Left renal pelvis (tissue), 4 donors: ENCODE measurements around the gene C16orf96. TPM values are rescaled to one million over a fixed set of nuclear protein-coding genes. Genes with fewer than 3 reads are reported as not detected.

Experiments
- DNase-seq, 4 donors: peaks; one replicate each; pipeline ENCODE4 v3.0.0-alpha.2; 2013; ENCODE audit warnings: low read depth in 4 of 4, low spot score in 3 of 4
- polyA plus RNA-seq, 4 donors: library from polyadenylated mRNA; unstranded; fragments of 120-200 nt; gene quantifications; one replicate each; pipeline ENCODE4 v1.2.1, GENCODE V29; 2013; ENCODE audit not compliant: insufficient read length in 4 of 4

The C16orf96 gene
- polyA plus RNA-seq, 4 donors: 0.14 to 0.41 (median 0.23) TPM

GRCh38 chr16:4615384-4616046 lies 59.4 kb downstream of the C16orf96 start:
- DNase-seq: no peak

- DNase-seq: peak; percentile 99 to 100 (median 100)
Measured at GRCh38 chr16:4616047-4616811, 60.1 kb downstream of the C16orf96 start.

GRCh38 chr16:4617880-4618279 lies 61.7 kb downstream of the C16orf96 start:
- DNase-seq: no peak

- DNase-seq: no peak
Measured at GRCh38 chr16:4618645-4619418, 62.7 kb downstream of the C16orf96 start.

GRCh38 chr16:4623593-4623992 lies 67.5 kb downstream of the C16orf96 start:
- no peak for DNase-seq

- DNase-seq: peak; percentile 93 to 98 (median 97)
Measured at GRCh38 chr16:4624015-4624826, 68.1 kb downstream of the C16orf96 start, which contains the start of gene MGRN1. TSS of gene MGRN1 (plus strand) at chr16:4624826. CDS start at chr16:4624961, 135 bp downstream.

GRCh38 chr16:4624827-4625559 lies 68.9 kb downstream of the C16orf96 start:
- DNase-seq: no peak

- DNase-seq: no peak
Measured at GRCh38 chr16:4625560-4626159, 69.5 kb downstream of the C16orf96 start.

- DNase-seq: no peak
Measured at GRCh38 chr16:4626396-4626795, 70.3 kb downstream of the C16orf96 start.

GRCh38 chr16:4628283-4628682 lies 72.1 kb downstream of the C16orf96 start:
- no peak for DNase-seq

GRCh38 chr16:4631444-4631843 lies 75.3 kb downstream of the C16orf96 start:
- DNase-seq: no peak

GRCh38 chr16:4633910-4634635 lies 77.9 kb downstream of the C16orf96 start:
- no peak for DNase-seq

- no peak for DNase-seq
Measured at GRCh38 chr16:4634768-4635167, 78.6 kb downstream of the C16orf96 start.

GRCh38 chr16:4636196-4636595 lies 80.1 kb downstream of the C16orf96 start:
- no peak for DNase-seq

GRCh38 chr16:4637501-4638166 lies 81.5 kb downstream of the C16orf96 start:
- no peak for DNase-seq

- DNase-seq: no peak
Measured at GRCh38 chr16:4639899-4640509, 83.9 kb downstream of the C16orf96 start.

GRCh38 chr16:4640572-4641305 lies 84.6 kb downstream of the C16orf96 start:
- DNase-seq: no peak
